ENCODE data around the gene MAP3K20.

DNA sequence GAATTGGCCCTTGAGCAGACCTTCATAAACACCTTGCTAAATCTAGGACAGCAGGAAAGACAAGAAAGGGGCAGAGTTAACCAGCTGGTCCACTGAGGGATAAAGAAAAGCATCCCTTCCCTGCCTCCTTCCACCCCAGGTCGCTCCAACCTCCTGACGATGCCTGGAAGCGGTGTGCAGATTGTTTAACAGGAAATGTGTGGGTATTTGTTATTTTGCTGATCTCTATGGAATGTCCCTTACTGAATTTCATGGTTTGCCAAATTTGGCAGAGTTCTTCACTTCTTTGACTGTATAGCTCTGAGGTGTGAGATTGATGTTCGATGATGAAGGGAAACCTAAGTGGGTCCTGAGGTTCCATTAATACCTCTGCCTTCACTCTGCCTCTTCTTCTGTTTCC lies 72.9 kb downstream of the MAP3K20 start:
- TF ChIP-seq, protein P1, sequence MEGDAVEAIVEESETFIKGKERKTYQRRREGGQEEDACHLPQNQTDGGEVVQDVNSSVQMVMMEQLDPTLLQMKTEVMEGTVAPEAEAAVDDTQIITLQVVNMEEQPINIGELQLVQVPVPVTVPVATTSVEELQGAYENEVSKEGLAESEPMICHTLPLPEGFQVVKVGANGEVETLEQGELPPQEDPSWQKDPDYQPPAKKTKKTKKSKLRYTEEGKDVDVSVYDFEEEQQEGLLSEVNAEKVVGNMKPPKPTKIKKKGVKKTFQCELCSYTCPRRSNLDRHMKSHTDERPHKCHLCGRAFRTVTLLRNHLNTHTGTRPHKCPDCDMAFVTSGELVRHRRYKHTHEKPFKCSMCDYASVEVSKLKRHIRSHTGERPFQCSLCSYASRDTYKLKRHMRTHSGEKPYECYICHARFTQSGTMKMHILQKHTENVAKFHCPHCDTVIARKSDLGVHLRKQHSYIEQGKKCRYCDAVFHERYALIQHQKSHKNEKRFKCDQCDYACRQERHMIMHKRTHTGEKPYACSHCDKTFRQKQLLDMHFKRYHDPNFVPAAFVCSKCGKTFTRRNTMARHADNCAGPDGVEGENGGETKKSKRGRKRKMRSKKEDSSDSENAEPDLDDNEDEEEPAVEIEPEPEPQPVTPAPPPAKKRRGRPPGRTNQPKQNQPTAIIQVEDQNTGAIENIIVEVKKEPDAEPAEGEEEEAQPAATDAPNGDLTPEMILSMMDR (conservative IDR thresholded peaks at IDR 0.05 in 1 of 2, IDR thresholded peaks at IDR 0.05 in 1 of 2; ENCODE audit: extremely low read depth in 1 of 2, insufficient read depth in 1 of 2, low read depth in 1 of 2, low read length in 2 of 2) = no peak
- TF ChIP-seq EZH2 (IDR thresholded peaks at IDR 0.05; ENCODE audit: borderline replicate concordance, low read length) = no peak
